IMR-90 (cell line): ENCODE results near the gene SLC34A2. TPM values are rescaled to one million over a fixed set of nuclear protein-coding genes. Genes with fewer than 3 reads are reported as not detected.

Source experiments
- ATAC-seq: fragments of 200-7000 bp; cut with Tn5 transposase; 2 replicates; pipeline ENCODE4 v1.9.1; 2020; ENCODE audit warnings: low read depth, mild to moderate bottlenecking, moderate library complexity
- BruUV-seq: library from RNA; stranded (reverse); fragments of 400-500 nt; replicated peaks from 2 replicates; lab custom pipeline; 2021; lab: Mats Ljungman, UMichigan
- CTCF ChIA-PET: fragments of 300-600 bp; formaldehyde crosslinking; extraction: SDS; loops from one replicate; lab custom pipeline; 2021; ENCODE audit warnings: antibody characterized with exemption; lab: Yijun Ruan, JAX
- POLR2A ChIA-PET: fragments of 300-600 bp; sonication (Branson Sonifier 250); formaldehyde crosslinking; loops from one replicate; lab custom pipeline; 2022; ENCODE audit warnings: antibody characterized with exemption; ENCODE audit not compliant: unreplicated experiment; lab: Charles Lee
- DNase-seq: peaks from one replicate; pipeline ENCODE4 v3.0.0; 2013
- H2AFZ ChIP-seq: replicated peaks from 2 replicates; pipeline ENCODE3; 2013; ENCODE audit warnings: low read length, mild to moderate bottlenecking; ENCODE audit not compliant: poor library complexity
- H2AK5ac ChIP-seq: 2 replicates; pipeline ENCODE4 v1.6.1; 2013; ENCODE audit warnings: low read depth, low read length, inconsistent platforms
- H2AK9ac ChIP-seq: replicated peaks from 2 replicates; pipeline ENCODE3; 2013; ENCODE audit warnings: mild to moderate bottlenecking, low read depth, low read length, moderate library complexity; ENCODE audit not compliant: poor library complexity
- H2BK120ac ChIP-seq: 2 replicates; pipeline ENCODE4 v1.6.1; 2013; ENCODE audit warnings: low read depth, low read length, inconsistent platforms
- H2BK15ac ChIP-seq: 3 replicates; pipeline ENCODE4 v1.6.1; 2013; ENCODE audit warnings: low read depth, low read length, inconsistent platforms
- H2BK20ac ChIP-seq: 2 replicates; pipeline ENCODE4 v1.6.1; 2013; ENCODE audit warnings: low read depth, mild to moderate bottlenecking, inconsistent platforms, low read length, moderate library complexity
- H2BK5ac ChIP-seq: 2 replicates; pipeline ENCODE4 v1.6.1; 2013; ENCODE audit warnings: mild to moderate bottlenecking, low read depth, low read length, inconsistent platforms; ENCODE audit not compliant: poor library complexity, severe bottlenecking
- H3K14ac ChIP-seq: replicated peaks from 2 replicates; pipeline ENCODE4 v1.6.1; 2013; ENCODE audit warnings: low read depth, low read length, inconsistent platforms
- H3K18ac ChIP-seq: 2 replicates; pipeline ENCODE4 v1.6.1; 2013; ENCODE audit warnings: low read depth, low read length, control low read depth
- H3K23ac ChIP-seq: 2 replicates; pipeline ENCODE4 v1.6.1; 2013; ENCODE audit warnings: low read depth, low read length, inconsistent platforms
- H3K27ac ChIP-seq: 2 replicates; pipeline ENCODE4 v1.5.1; 2013; ENCODE audit warnings: mild to moderate bottlenecking, control low read depth, low read length; ENCODE audit not compliant: insufficient read depth
- H3K27me3 ChIP-seq: 2 replicates; pipeline ENCODE4 v1.6.1; 2013; ENCODE audit warnings: low read length; ENCODE audit not compliant: control insufficient read depth, insufficient read depth
- H3K36me3 ChIP-seq: 2 replicates; pipeline ENCODE4 v1.6.1; 2013; ENCODE audit warnings: low read length, mixed read lengths; ENCODE audit not compliant: control insufficient read depth, insufficient read depth
- H3K4ac ChIP-seq: 2 replicates; pipeline ENCODE4 v1.6.1; 2013; ENCODE audit warnings: low read depth, low read length, inconsistent platforms
- H3K4me1 ChIP-seq: 2 replicates; pipeline ENCODE4 v1.6.1; 2013; ENCODE audit warnings: low read length, mixed read lengths; ENCODE audit not compliant: control insufficient read depth, insufficient read depth
- H3K4me2 ChIP-seq: 2 replicates; pipeline ENCODE4 v1.6.1; 2013; ENCODE audit warnings: low read depth, mild to moderate bottlenecking, control low read depth, low read length, moderate library complexity
- H3K4me3 ChIP-seq: 2 replicates; pipeline ENCODE4 v1.5.1; 2013; ENCODE audit warnings: low read depth, mild to moderate bottlenecking, control low read depth, low read length, moderate library complexity; ENCODE audit not compliant: insufficient read depth
- H3K56ac ChIP-seq: 2 replicates; pipeline ENCODE4 v1.6.1; 2013; ENCODE audit warnings: low read length, inconsistent platforms; ENCODE audit not compliant: insufficient read depth; ENCODE audit errors: extremely low read depth
- H3K79me1 ChIP-seq, 2 experiments: 2 replicates each; pipeline ENCODE4 v1.6.1; 2013; ENCODE audit warnings: low read length in 2 of 2, inconsistent platforms in 1 of 2, low read depth in 1 of 2
- H3K9ac ChIP-seq: 2 replicates; pipeline ENCODE4 v1.6.1; 2013; ENCODE audit warnings: low read depth, low read length, control low read depth
- H3K9me1 ChIP-seq: 2 replicates; pipeline ENCODE4 v1.6.1; 2013; ENCODE audit warnings: low read length, inconsistent platforms; ENCODE audit not compliant: insufficient read depth
- H3K9me3 ChIP-seq: 2 replicates; pipeline ENCODE4 v1.6.1; 2013; ENCODE audit warnings: low read length; ENCODE audit not compliant: control insufficient read depth, insufficient read depth
- H4K20me1 ChIP-seq: 2 replicates; pipeline ENCODE4 v1.6.1; 2013; ENCODE audit warnings: low read length, inconsistent platforms; ENCODE audit not compliant: insufficient read depth
- H4K5ac ChIP-seq: 2 replicates; pipeline ENCODE4 v1.6.1; 2013; ENCODE audit warnings: mild to moderate bottlenecking, low read depth, low read length, control low read depth
- H4K8ac ChIP-seq, 2 experiments: 2 replicates each; pipeline ENCODE4 v1.6.1; 2013; ENCODE audit warnings: low read depth in 2 of 2, low read length in 2 of 2, control low read depth in 1 of 2, inconsistent platforms in 1 of 2
- H4K91ac ChIP-seq: 2 replicates; pipeline ENCODE4 v1.6.1; 2013; ENCODE audit warnings: low read depth, low read length, inconsistent platforms; ENCODE audit not compliant: insufficient read depth
- BHLHE40 ChIP-seq: fragments of 150-350 bp; IDR thresholded peaks from 2 replicates; pipeline ENCODE4 v1.6.1; 2016; ENCODE audit warnings: mild to moderate bottlenecking, low read depth, low read length
- CEBPB ChIP-seq: IDR thresholded peaks from 2 replicates; pipeline ENCODE4 v1.6.1; 2012; ENCODE audit warnings: low read depth, low read length, improper control_type of control experiment
- CHD1 ChIP-seq: IDR thresholded peaks from 2 replicates; pipeline ENCODE4 v1.6.1; 2012; ENCODE audit warnings: low read depth, low read length, improper control_type of control experiment
- CTCF ChIP-seq: conservative IDR thresholded peaks from 2 replicates; pipeline ENCODE4 v1.5.1; 2012; ENCODE audit warnings: mild to moderate bottlenecking, low read depth, low read length, improper control_type of control experiment
- ELK1 ChIP-seq: fragments of 150-350 bp; IDR thresholded peaks from 2 replicates; pipeline ENCODE4 v1.6.1; 2016; ENCODE audit warnings: low read depth, mild to moderate bottlenecking, low read length, moderate library complexity, borderline replicate concordance
- FOS ChIP-seq: fragments of 150-350 bp; IDR thresholded peaks from 2 replicates; pipeline ENCODE4 v1.6.1; 2016; ENCODE audit warnings: low read depth, low read length
- MAFK ChIP-seq: IDR thresholded peaks from 2 replicates; pipeline ENCODE4 v1.6.1; 2012; ENCODE audit warnings: low read depth, low read length, improper control_type of control experiment
- MAZ ChIP-seq: IDR thresholded peaks from 2 replicates; pipeline ENCODE4 v1.6.1; 2012; ENCODE audit warnings: low read depth, mild to moderate bottlenecking, low read length, improper control_type of control experiment, moderate library complexity, borderline replicate concordance
- MXI1 ChIP-seq: IDR thresholded peaks from 2 replicates; pipeline ENCODE4 v1.6.1; 2012; ENCODE audit warnings: low read depth, mild to moderate bottlenecking, low read length, moderate library complexity, borderline replicate concordance
- NFE2L2 ChIP-seq: fragments of 150-350 bp; IDR thresholded peaks from 2 replicates; pipeline ENCODE4 v1.6.1; 2016; ENCODE audit warnings: low read depth, mild to moderate bottlenecking, low read length
- POLR2A ChIP-seq: IDR thresholded peaks from 2 replicates; pipeline ENCODE4 v1.6.1; 2012; ENCODE audit warnings: mild to moderate bottlenecking, low read depth, low read length
- RAD21 ChIP-seq: IDR thresholded peaks from 2 replicates; pipeline ENCODE4 v1.6.1; 2012; ENCODE audit warnings: low read length, improper control_type of control experiment
- RCOR1 ChIP-seq: IDR thresholded peaks from 2 replicates; pipeline ENCODE4 v1.6.1; 2012; ENCODE audit warnings: mild to moderate bottlenecking, low read length, improper control_type of control experiment; ENCODE audit not compliant: insufficient replicate concordance
- RFX5 ChIP-seq: IDR thresholded peaks from 2 replicates; pipeline ENCODE4 v1.8.0; 2012; ENCODE audit warnings: low read depth, mild to moderate bottlenecking, low read length, moderate library complexity
- SMC3 ChIP-seq: fragments of 150-350 bp; IDR thresholded peaks from 2 replicates; pipeline ENCODE4 v1.6.1; 2016; ENCODE audit warnings: low read depth, mild to moderate bottlenecking, antibody characterized with exemption, low read length, moderate library complexity
- USF2 ChIP-seq: fragments of 150-350 bp; IDR thresholded peaks from 2 replicates; pipeline ENCODE4 v1.6.1; 2017; ENCODE audit warnings: mild to moderate bottlenecking, antibody characterized with exemption, low read length, low read depth
- WGBS, 2 experiments: methylation state at CpG; one replicate each; pipeline versions ENCODE4 v1.1.5 to v1.1.7; 2013; ENCODE audit warnings: missing lambda C conversion rate in 2 of 2; ENCODE audit not compliant: insufficient read length in 1 of 2; ENCODE audit errors: extremely low coverage in 2 of 2; 5-methylcytosine and 5-hydroxymethylcytosine counted together
- dilution Hi-C: fragments of 300-500 bp; cut with HindIII; formaldehyde crosslinking; loops from one replicate; pipeline ENCODE4 v1.14.3; 2018; ENCODE audit warnings: low sequenced_read_pairs; ENCODE audit not compliant: unreplicated experiment
- in situ Hi-C: fragments of 300-500 bp; cut with MboI; formaldehyde crosslinking; loops from 3 replicates; pipeline ENCODE4 v1.14.3; 2019; ENCODE audit warnings: low sequenced_read_pairs, inconsistent platforms, mixed read lengths
- intact Hi-C: fragments of 100-400 bp; cut with micrococcal nuclease; formaldehyde crosslinking; loops from 2 replicates; pipeline ENCODE4 v1.10.0; 2022
- polyA plus RNA-seq, 3 experiments: library from polyadenylated mRNA; depleted of rRNA; stranded (reverse); fragments of >200 nt; gene quantifications; 2 replicates each; pipeline ENCODE4 v1.2.3, GENCODE V29; 2012; ENCODE audit warnings: low replicate concordance in 1 of 3
- total RNA-seq: library from RNA; depleted of rRNA; stranded (reverse); fragments of >200 nt; gene quantifications from 2 replicates; pipeline ENCODE4 v1.2.3, GENCODE V29; 2012

SLC34A2 gene
- total and polyA plus RNA-seq, 2 of the 4 experiments (the other 2 are of a cell fraction), result not detected

GRCh38 chr4:25667931-25668557 lies 12.4 kb downstream of the SLC34A2 start:
- intact Hi-C loops, result no loop called here

More at GRCh38 chr4:25667931-25668557, 12.4 kb downstream of the SLC34A2 start:
- Histone ChIP-seq H3K27ac (no peak overlapping the region), H2BK20ac (no peak overlapping the region), H2BK15ac (no peak overlapping the region), H3K14ac (no peak overlapping the region), H3K56ac (no peak overlapping the region), H3K4me3 (no peak overlapping the region), H2AK9ac (no peak overlapping the region), H2BK120ac (no peak overlapping the region), H4K91ac (no peak overlapping the region), H4K5ac (no peak overlapping the region), H3K36me3 (no peaks in the 10 kb centered on the region), H2AFZ (peak overlapping the region; percentile 43), H3K9me3 (no peaks in the 10 kb centered on the region), H3K4ac (no peak overlapping the region), H3K23ac (no peak overlapping the region), H4K8ac (no peak overlapping the region), H2AK5ac (no peak overlapping the region), H3K27me3 (peaks cover 24% of the 10 kb centered on the region), H4K20me1 (no peaks in the 10 kb centered on the region), H3K4me2 (no peak overlapping the region), H3K9me1 (no peaks in the 10 kb centered on the region), H3K4me1 (no peaks in the 10 kb centered on the region), H2BK5ac (no peak overlapping the region), H3K9ac (no peak overlapping the region), H3K79me1 (no peaks in the 10 kb centered on the region), H3K18ac (no peak overlapping the region)
- dilution Hi-C loops (no loop called here), in situ Hi-C loops (no loop called here)
- no TSS peak for BruUV-seq
- no peak for ATAC-seq
- TF ChIP-seq BHLHE40 (no peak), MAFK (no peak), CHD1 (no peak), NFE2L2 (no peak), ELK1 (no peak), RCOR1 (no peak), SMC3 (no peak), MAZ (no peak), CTCF (no peak), POLR2A (no peak), USF2 (no peak), MXI1 (no peak), RAD21 (no peak), CEBPB (no peak), RFX5 (no peak), FOS (no peak)
- no CpG with 5 or more reads among the region's 15 CpGs for WGBS, 2 experiments
- POLR2A ChIA-PET, result no interaction called here
- no peak for DNase-seq
- CTCF ChIA-PET, result no interaction called here
